Keratinocyte (primary cell): ENCODE data around the gene IQSEC2. TPM values are rescaled to one million over a fixed set of nuclear protein-coding genes. Genes with fewer than 3 reads are reported as not detected.

Experiments
- DNase-seq: peaks from one replicate; pipeline ENCODE4 v3.0.0-alpha.2; 2011; ENCODE audit warnings: low read depth, missing footprints, low spot score
- FAIRE-seq: peaks from 2 replicates; lab custom pipeline; 2011; peaks lifted over from hg19 to GRCh38; lab: Jason Lieb, UNC
- H2AFZ ChIP-seq: 2 replicates; pipeline ENCODE4 v1.6.0; 2012; ENCODE audit warnings: low read length, control low read depth, inconsistent platforms; ENCODE audit not compliant: control insufficient read depth
- H3K27ac ChIP-seq: 2 replicates; pipeline ENCODE4 v1.5.1; 2011; ENCODE audit warnings: low read length; ENCODE audit not compliant: control insufficient read depth, insufficient read depth
- H3K27me3 ChIP-seq: 3 replicates; pipeline ENCODE4 v1.6.0; 2011; ENCODE audit warnings: low read length; ENCODE audit not compliant: control insufficient read depth, insufficient read depth; ENCODE audit errors: extremely low read depth
- H3K36me3 ChIP-seq, 2 experiments: 2 replicates in 1 of 2; 3 replicates in 1 of 2; pipeline ENCODE4 v1.5.1; 2011; ENCODE audit warnings: low read length in 2 of 2, mild to moderate bottlenecking in 1 of 2; ENCODE audit not compliant: control insufficient read depth in 2 of 2, insufficient read depth in 2 of 2; ENCODE audit errors: extremely low read depth in 1 of 2
- H3K4me1 ChIP-seq: 3 replicates; pipeline ENCODE4 v1.5.1; 2011; ENCODE audit warnings: low read length; ENCODE audit not compliant: control insufficient read depth, insufficient read depth; ENCODE audit errors: extremely low read depth
- H3K4me2 ChIP-seq: 3 replicates; pipeline ENCODE4 v1.6.0; 2011; ENCODE audit warnings: low read depth, low read length; ENCODE audit not compliant: control insufficient read depth, insufficient read depth; ENCODE audit errors: extremely low read depth
- H3K4me3 ChIP-seq, 3 experiments: fragments of 200-600 bp in 1 of 3; sonication (generic) in 1 of 3; 2 replicates in 2 of 3; 3 replicates in 1 of 3; pipeline ENCODE4 v1.5.1; 2011 to 2016; ENCODE audit warnings: low read length in 3 of 3, mild to moderate bottlenecking in 3 of 3, control low read depth in 2 of 3, inconsistent platforms in 1 of 3, low read depth in 1 of 3, mixed read lengths in 1 of 3, mixed run types in 1 of 3, moderate library complexity in 1 of 3; ENCODE audit not compliant: control insufficient read depth in 2 of 3, insufficient read depth in 2 of 3; ENCODE audit errors: extremely low read depth in 1 of 3
- H3K79me2 ChIP-seq: 2 replicates; pipeline ENCODE4 v1.6.0; 2012; ENCODE audit warnings: low read length; ENCODE audit not compliant: control insufficient read depth, insufficient read depth
- H3K9ac ChIP-seq: 3 replicates; pipeline ENCODE4 v1.6.0; 2011; ENCODE audit warnings: low read length; ENCODE audit not compliant: control insufficient read depth, insufficient read depth; ENCODE audit errors: extremely low read depth
- H3K9me1 ChIP-seq: 3 replicates; pipeline ENCODE4 v1.6.0; 2011; ENCODE audit warnings: low read length; ENCODE audit not compliant: control insufficient read depth, insufficient read depth; ENCODE audit errors: extremely low read depth
- H3K9me3 ChIP-seq: 2 replicates; pipeline ENCODE4 v1.5.1; 2012; ENCODE audit warnings: low read depth, low read length; ENCODE audit not compliant: control insufficient read depth
- H4K20me1 ChIP-seq: 3 replicates; pipeline ENCODE4 v1.6.0; 2011; ENCODE audit warnings: low read length; ENCODE audit not compliant: control insufficient read depth, insufficient read depth; ENCODE audit errors: extremely low read depth
- CTCF ChIP-seq, 3 experiments: IDR thresholded peaks in 1 of 3; conservative IDR thresholded peaks in 1 of 3; optimal IDR thresholded peaks in 1 of 3; 2 replicates in 2 of 3; 3 replicates in 1 of 3; pipeline versions ENCODE3 to v1.5.1; 2011; ENCODE audit warnings: low read length in 3 of 3, mild to moderate bottlenecking in 3 of 3, moderate library complexity in 2 of 3, control low read depth in 1 of 3, inconsistent platforms in 1 of 3; ENCODE audit not compliant: insufficient read depth in 2 of 3; ENCODE audit errors: extremely low read depth in 1 of 3
- EZH2 ChIP-seq: IDR thresholded peaks from one replicate; pipeline ENCODE4 v1.6.1; 2012; ENCODE audit warnings: inconsistent platforms, mild to moderate bottlenecking, low read length, moderate library complexity
- dilution Hi-C: fragments of 300-500 bp; cut with MboI; formaldehyde crosslinking; loops from one replicate; pipeline ENCODE4 v1.7.0; 2020; ENCODE audit warnings: low sequenced_read_pairs; ENCODE audit not compliant: extremely low pct_ligation_motif_present
- polyA plus RNA-seq, 5 experiments: library from polyadenylated mRNA; depleted of rRNA in 3 of 5; stranded (reverse) in 3 of 5; stranded (forward) in 1 of 5; unstranded in 1 of 5; fragments of >200 nt; gene quantifications; 1 replicate in 1 of 5; 2 replicates in 3 of 5; 3 replicates in 1 of 5; pipeline versions ENCODE4 v1.2.1 to v1.2.3, GENCODE V29; 2011 to 2012; ENCODE audit warnings: missing spikeins in 2 of 5, low read depth in 1 of 5, low replicate concordance in 1 of 5

Gene IQSEC2
- polyA plus RNA-seq, 1 donor (not counting 4 experiments of a cell fraction or from before 2014, with no cell fraction given): 4.7 TPM

GRCh38 chrX:53239474-53239873 lies 41.9 kb downstream of the IQSEC2 start:
- DNase-seq (no peak), FAIRE-seq (no peak)
- H3K9ac ChIP-seq: no peak overlapping the region
- no peaks in the 10 kb centered on the region for H3K79me2 ChIP-seq
- H3K27me3 ChIP-seq: no peaks in the 10 kb centered on the region
- no peak for TF ChIP-seq EZH2
- peak; percentile 20 to 27 (median 27) for TF ChIP-seq CTCF (optimal IDR thresholded peaks at IDR 0.05 in 1 of 3, IDR thresholded peaks at IDR 0.05 in 1 of 3, conservative IDR thresholded peaks at IDR 0.05 in 1 of 3; ENCODE audit: extremely low read depth in 1 of 3, insufficient read depth in 2 of 3, low read length in 3 of 3)
- H3K9me3 ChIP-seq: no peaks in the 10 kb centered on the region
- dilution Hi-C loops: no loop called here
- H3K4me2 ChIP-seq: no peak overlapping the region
- H3K27ac ChIP-seq: no peak overlapping the region
- H3K9me1 ChIP-seq: no peaks in the 10 kb centered on the region
- H3K36me3 ChIP-seq: peaks cover 0 to 2% of the 10 kb centered on the region in 2 experiments
- H4K20me1 ChIP-seq: no peaks in the 10 kb centered on the region
- H2AFZ ChIP-seq: no peak overlapping the region
- no peaks in the 10 kb centered on the region for H3K4me1 ChIP-seq
- no peak overlapping the region for H3K4me3 ChIP-seq

- Histone ChIP-seq H3K4me2 (no peak overlapping the region), H3K9me1 (no peaks in the 10 kb centered on the region), H3K27me3 (no peaks in the 10 kb centered on the region), H3K4me3 (no peak overlapping the region), H2AFZ (no peak overlapping the region), H3K27ac (no peak overlapping the region), H4K20me1 (no peaks in the 10 kb centered on the region), H3K36me3 (no peaks in the 10 kb centered on the region), H3K9me3 (no peaks in the 10 kb centered on the region), H3K4me1 (no peaks in the 10 kb centered on the region), H3K79me2 (no peaks in the 10 kb centered on the region), H3K9ac (no peak overlapping the region)
- DNase-seq (no peak), FAIRE-seq (no peak)
- no peak for TF ChIP-seq EZH2
- no peak for TF ChIP-seq CTCF (optimal IDR thresholded peaks at IDR 0.05 in 1 of 3, IDR thresholded peaks at IDR 0.05 in 1 of 3, conservative IDR thresholded peaks at IDR 0.05 in 1 of 3; ENCODE audit: extremely low read depth in 1 of 3, insufficient read depth in 2 of 3, low read length in 3 of 3)
- dilution Hi-C loops: no loop called here
Measured at GRCh38 chrX:53237056-53237455, 44.3 kb downstream of the IQSEC2 start.
